PC-3 (cell line): ENCODE data around the gene MMRN2.

Source experiments
- EZH2 ChIP-seq: fragments of 300-600 bp; sonication (generic); IDR thresholded peaks from one replicate; pipeline ENCODE4 v1.6.1; 2017; ENCODE audit warnings: antibody characterized with exemption, mild to moderate bottlenecking, low read length; ENCODE audit not compliant: unreplicated experiment
- EZH2phosphoT487 ChIP-seq: fragments of 300-600 bp; sonication (generic); IDR thresholded peaks from 2 replicates; pipeline ENCODE4 v1.6.1; 2018; ENCODE audit warnings: mild to moderate bottlenecking, antibody characterized with exemption, low read length, borderline replicate concordance
- TF ChIP-seq, protein P1 (sequence below): fragments of 300-600 bp; sonication (generic); conservative IDR thresholded peaks from 2 replicates; pipeline ENCODE4 v1.5.1; 2017; ENCODE audit warnings: antibody characterized with exemption, low read depth, mild to moderate bottlenecking, low read length

DNA sequence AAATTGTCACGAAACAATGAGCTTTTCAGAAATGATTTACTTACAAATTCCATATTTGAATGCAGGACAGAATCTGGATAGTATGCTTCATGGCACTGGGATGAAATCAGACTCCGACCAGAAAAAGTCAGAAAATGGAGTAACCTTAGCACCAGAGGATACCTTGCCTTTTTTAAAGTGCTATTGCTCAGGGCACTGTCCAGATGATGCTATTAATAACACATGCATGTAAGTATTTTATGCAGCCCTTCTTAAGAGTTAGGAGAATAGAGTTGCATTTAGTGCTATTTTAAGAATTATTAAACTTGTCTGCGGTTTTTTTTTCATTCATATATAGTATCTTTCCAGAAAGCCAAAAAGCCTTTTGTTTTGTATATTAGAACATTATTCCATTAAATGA, 67.4 kb downstream of the MMRN2 start:
- TF ChIP-seq, protein P1, sequence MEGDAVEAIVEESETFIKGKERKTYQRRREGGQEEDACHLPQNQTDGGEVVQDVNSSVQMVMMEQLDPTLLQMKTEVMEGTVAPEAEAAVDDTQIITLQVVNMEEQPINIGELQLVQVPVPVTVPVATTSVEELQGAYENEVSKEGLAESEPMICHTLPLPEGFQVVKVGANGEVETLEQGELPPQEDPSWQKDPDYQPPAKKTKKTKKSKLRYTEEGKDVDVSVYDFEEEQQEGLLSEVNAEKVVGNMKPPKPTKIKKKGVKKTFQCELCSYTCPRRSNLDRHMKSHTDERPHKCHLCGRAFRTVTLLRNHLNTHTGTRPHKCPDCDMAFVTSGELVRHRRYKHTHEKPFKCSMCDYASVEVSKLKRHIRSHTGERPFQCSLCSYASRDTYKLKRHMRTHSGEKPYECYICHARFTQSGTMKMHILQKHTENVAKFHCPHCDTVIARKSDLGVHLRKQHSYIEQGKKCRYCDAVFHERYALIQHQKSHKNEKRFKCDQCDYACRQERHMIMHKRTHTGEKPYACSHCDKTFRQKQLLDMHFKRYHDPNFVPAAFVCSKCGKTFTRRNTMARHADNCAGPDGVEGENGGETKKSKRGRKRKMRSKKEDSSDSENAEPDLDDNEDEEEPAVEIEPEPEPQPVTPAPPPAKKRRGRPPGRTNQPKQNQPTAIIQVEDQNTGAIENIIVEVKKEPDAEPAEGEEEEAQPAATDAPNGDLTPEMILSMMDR = no peak
- TF ChIP-seq EZH2 (no peak), EZH2phosphoT487 (no peak)
